HepG2 (cell line): ENCODE results near the gene LNPK. TPM values are rescaled to one million over a fixed set of nuclear protein-coding genes. Genes with fewer than 3 reads are reported as not detected.
"Not testable (repeated sequence)": the region's sequence is repeated elsewhere in the genome, so short reads cannot be mapped to it uniquely, and the experiment has no call there.

ENCODE experiments used
- ATAC-seq: fragments of 200-7000 bp; cut with Tn5 transposase; 3 replicates; pipeline ENCODE4 v1.9.1; 2020; ENCODE audit warnings: mild to moderate bottlenecking, moderate library complexity
- BruUV-seq: library from RNA; stranded (reverse); fragments of 400-500 nt; replicated peaks from 2 replicates; lab custom pipeline; 2021; lab: Mats Ljungman, UMichigan
- CTCF ChIA-PET: fragments of 300-600 bp; formaldehyde crosslinking; extraction: SDS; loops from one replicate; lab custom pipeline; 2021; ENCODE audit warnings: low total read pairs, inconsistent platforms, low intra/inter-chr PET ratio; lab: Yijun Ruan, JAX
- POLR2A ChIA-PET: fragments of 350-600 bp; sonication (Branson Sonifier 250); formaldehyde crosslinking; loops from one replicate; lab custom pipeline; 2020; ENCODE audit warnings: antibody characterized with exemption, inconsistent platforms; lab: Yijun Ruan, JAX
- DNase-seq: peaks from one replicate; pipeline ENCODE4 v3.0.0-alpha.2; 2015; ENCODE audit warnings: low spot score
- FAIRE-seq: peaks from 3 replicates; lab custom pipeline; 2011; peaks lifted over from hg19 to GRCh38; lab: Jason Lieb, UNC
- H2AFZ ChIP-seq: one replicate; pipeline ENCODE4 v1.6.1; 2011; ENCODE audit warnings: low read length, inconsistent platforms
- H3K27ac ChIP-seq: fragments of 300-600 bp; 3 replicates; pipeline ENCODE4 v1.8.0; 2011; ENCODE audit warnings: mixed run types, mild to moderate bottlenecking, mixed read lengths, low read length, inconsistent platforms; ENCODE audit not compliant: insufficient read depth; ENCODE audit errors: extremely low read length
- H3K27me3 ChIP-seq, 2 experiments: fragments of 200-600 bp in 1 of 2; 2 replicates in 1 of 2; 3 replicates in 1 of 2; pipeline versions ENCODE4 v1.6.0 to v1.8.0; 2011; ENCODE audit warnings: low read length in 2 of 2, mild to moderate bottlenecking in 2 of 2, moderate library complexity in 2 of 2, inconsistent platforms in 1 of 2; ENCODE audit not compliant: insufficient read depth in 2 of 2, control insufficient read depth in 1 of 2
- H3K36me3 ChIP-seq, 2 experiments: fragments of 200-600 bp in 1 of 2; replicated peaks in 1 of 2; 2 replicates in 1 of 2; 3 replicates in 1 of 2; pipeline versions ENCODE4 v1.5.1 to v1.8.0; 2011; ENCODE audit warnings: low read length in 2 of 2, inconsistent platforms in 1 of 2; ENCODE audit not compliant: insufficient read depth in 2 of 2, control insufficient read depth in 1 of 2
- H3K4me1 ChIP-seq: 2 replicates; pipeline ENCODE4 v1.5.1; 2012; ENCODE audit warnings: low read length, inconsistent platforms; ENCODE audit not compliant: insufficient read depth
- H3K4me2 ChIP-seq: 2 replicates; pipeline ENCODE4 v1.6.0; 2011; ENCODE audit warnings: low read depth, low read length, inconsistent platforms
- H3K4me3 ChIP-seq, 3 experiments: fragments of 200-600 bp in 1 of 3; sonication (generic), shearing (Covaris generic) in 1 of 3; replicated peaks in 1 of 3; 2 replicates each; pipeline ENCODE4 v1.5.1; 2011 to 2016; ENCODE audit warnings: low read length in 3 of 3, inconsistent platforms in 2 of 3, low read depth in 2 of 3, mild to moderate bottlenecking in 2 of 3, control low read depth in 1 of 3, mixed read lengths in 1 of 3; ENCODE audit not compliant: insufficient read depth in 1 of 3
- H3K79me2 ChIP-seq: one replicate; pipeline ENCODE4 v1.6.1; 2011; ENCODE audit warnings: low read length, inconsistent platforms; ENCODE audit not compliant: insufficient read depth
- H3K9ac ChIP-seq: 2 replicates; pipeline ENCODE4 v1.6.0; 2011; ENCODE audit warnings: mild to moderate bottlenecking, low read depth, low read length, inconsistent platforms; ENCODE audit not compliant: insufficient read depth
- H3K9me3 ChIP-seq: 2 replicates; pipeline ENCODE4 v1.5.1; 2012; ENCODE audit warnings: mild to moderate bottlenecking, low read length
- H4K20me1 ChIP-seq: 2 replicates; pipeline ENCODE4 v1.6.0; 2011; ENCODE audit warnings: inconsistent platforms, mild to moderate bottlenecking, low read length, moderate library complexity; ENCODE audit not compliant: insufficient read depth
- ELF3 ChIP-seq: IDR thresholded peaks from 2 replicates; pipeline ENCODE4 v1.6.1; 2016; ENCODE audit warnings: missing genetic modification reagents, missing compliant biosample characterization
- TBX3 ChIP-seq: fragments of 450-650 bp; IDR thresholded peaks from 2 replicates; pipeline ENCODE4 v1.6.1; 2017; ENCODE audit warnings: antibody characterized with exemption, mild to moderate bottlenecking, inconsistent platforms, borderline replicate concordance
- TFDP1 ChIP-seq: IDR thresholded peaks from 2 replicates; pipeline ENCODE4 v1.6.1; 2016; ENCODE audit warnings: missing compliant biosample characterization, missing genetic modification reagents, borderline replicate concordance
- ZBTB2 ChIP-seq: sonication (generic); formaldehyde crosslinking; IDR thresholded peaks from 2 replicates; pipeline ENCODE4 v1.8.0; 2022; ENCODE audit warnings: low read depth, missing genetic modification reagents
- ZNF280B ChIP-seq: sonication (generic); formaldehyde crosslinking; IDR thresholded peaks from 2 replicates; pipeline ENCODE4 v1.5.0; 2020; ENCODE audit warnings: missing genetic modification reagents, mild to moderate bottlenecking, borderline replicate concordance
- ZNF350 ChIP-seq: sonication (generic); formaldehyde crosslinking; IDR thresholded peaks from 2 replicates; pipeline ENCODE4 v1.4.0; 2020; ENCODE audit warnings: mild to moderate bottlenecking, low read depth, missing genetic modification reagents, borderline replicate concordance
- ZNF468 ChIP-seq: sonication (generic); formaldehyde crosslinking; IDR thresholded peaks from 2 replicates; pipeline ENCODE4 v1.8.0; 2022; ENCODE audit warnings: mild to moderate bottlenecking, moderate library complexity, missing genetic modification reagents
- ZNF501 ChIP-seq: sonication (generic); formaldehyde crosslinking; IDR thresholded peaks from 2 replicates; pipeline ENCODE4 v1.5.1; 2020; ENCODE audit warnings: mild to moderate bottlenecking, moderate library complexity, missing genetic modification reagents
- ZNF562 ChIP-seq: sonication (generic); formaldehyde crosslinking; IDR thresholded peaks from 2 replicates; pipeline ENCODE4 v1.8.0; 2022; ENCODE audit warnings: missing genetic modification reagents, borderline replicate concordance
- WGBS: methylation state at CpG from one replicate; pipeline ENCODE4 v1.1.6; 2017; ENCODE audit warnings: low lambda C conversion rate; 5-methylcytosine and 5-hydroxymethylcytosine counted together
- in situ Hi-C: cut with HindIII; loops from 2 replicates; pipeline ENCODE4 v1.10.0; 2017; ENCODE audit warnings: low pct_unique_long_range_greater_than_20kb; ENCODE audit not compliant: extremely low pct_ligation_motif_present
- intact Hi-C: fragments of 100-400 bp; cut with micrococcal nuclease; formaldehyde crosslinking; loops from one replicate; pipeline ENCODE4 v1.10.0; 2022; ENCODE audit not compliant: unreplicated experiment
- polyA plus RNA-seq, 8 experiments: library from polyadenylated mRNA; depleted of rRNA in 3 of 8; stranded (reverse) in 7 of 8; unstranded in 1 of 8; fragments of >200 nt; fragmentation: Illumina TruSeq in 4 of 8; extraction: Trizol in 4 of 8; gene quantifications; 2 replicates each; pipeline versions ENCODE4 v1.2.1 to v1.2.3, GENCODE V29; 2011 to 2016; ENCODE audit warnings: low read depth in 4 of 8, missing spikeins in 1 of 8, mixed read lengths in 1 of 8; ENCODE audit not compliant: insufficient read depth in 1 of 8
- total RNA-seq, 5 experiments: library from RNA; depleted of rRNA; stranded (reverse); fragments of >200 nt; fragmentation: Illumina TruSeq; extraction: Trizol; gene quantifications; 2 replicates each; pipeline ENCODE4 v1.2.3, GENCODE V29; 2016; ENCODE audit warnings: low read depth in 1 of 5

LNPK gene
- total and polyA plus RNA-seq, 2 of the 13 experiments (the other 11 are each of a cell fraction or from before 2014, with no cell fraction given) = 25.4 to 26.1 TPM

- TF ChIP-seq ZNF280B (CRISPR knock-in tag) (no peak), ZNF350 (no peak), ZNF562 (CRISPR knock-in tag) (no peak), ZNF468 (CRISPR knock-in tag) (no peak)
- TF ChIP-seq, all 625 proteins: peak for 0
Observed at GRCh38 chr2:175903384-175903936, 98.6 kb downstream of the LNPK start (continued).

GRCh38 chr2:175895957-175896356 lies 106.1 kb downstream of the LNPK start:
- H3K27ac ChIP-seq, FAIRE-seq, H3K9ac ChIP-seq, DNase-seq, POLR2A ChIA-PET, H3K4me3 ChIP-seq, H3K36me3 ChIP-seq, H3K4me2 ChIP-seq, BruUV-seq, H2AFZ ChIP-seq, intact Hi-C loops, CTCF ChIA-PET, H3K9me3 ChIP-seq, H4K20me1 ChIP-seq, in situ Hi-C loops, ATAC-seq, H3K79me2 ChIP-seq, H3K4me1 ChIP-seq: not testable (repeated sequence)
- H3K27me3 ChIP-seq = peaks cover 0 to 18% of the 10 kb centered on the region in 2 experiments; a peak in 2 of 5 replicates
- WGBS = 83% methylated on average over 1 of the region's 1 CpG

- DNase-seq = no peak
- TF ChIP-seq ZNF501 (no peak), TBX3 (no peak), ELF3 (CRISPR knock-in tag) (no peak), ZBTB2 (no peak), TFDP1 (CRISPR knock-in tag) (no peak)
Observed at GRCh38 chr2:175892046-175892445, 110.0 kb downstream of the LNPK start.

More at GRCh38 chr2:175892046-175892445, 110.0 kb downstream of the LNPK start:
- H3K79me2 ChIP-seq = no peaks in the 10 kb centered on the region
- in situ Hi-C loops = no loop called here
- 72% methylated on average over 2 of the region's 2 CpGs for WGBS
- FAIRE-seq (no peak), ATAC-seq (no peak)
- no peaks in the 10 kb centered on the region for H3K36me3 ChIP-seq
- H3K4me3 ChIP-seq = no peak overlapping the region
- no peaks in the 10 kb centered on the region for H3K9me3 ChIP-seq
- H4K20me1 ChIP-seq = no peaks in the 10 kb centered on the region; the same call in 1 of the 2 replicates
- intact Hi-C loops = no loop called here
- BruUV-seq = no TSS peak
- no peaks in the 10 kb centered on the region for H3K4me1 ChIP-seq
- no peak overlapping the region for H2AFZ ChIP-seq
- peaks cover 2 to 29% of the 10 kb centered on the region in 2 experiments; a peak in 3 of 5 replicates for H3K27me3 ChIP-seq
- POLR2A ChIA-PET = no interaction called here
- H3K9ac ChIP-seq = no peak overlapping the region
- no peak overlapping the region for H3K27ac ChIP-seq
- no peak overlapping the region for H3K4me2 ChIP-seq
- CTCF ChIA-PET = no interaction called here
